SH-SY5Y (cell line): ENCODE data around the gene RASAL2.

Experiments
- GATA2 ChIP-seq: IDR thresholded peaks from 2 replicates; pipeline ENCODE4 v1.6.1; 2011; ENCODE audit warnings: mild to moderate bottlenecking, low read depth, low read length
- GATA3 ChIP-seq: IDR thresholded peaks from 2 replicates; pipeline ENCODE4 v1.6.1; 2011; ENCODE audit warnings: low read depth, mild to moderate bottlenecking, low read length, moderate library complexity

DNA sequence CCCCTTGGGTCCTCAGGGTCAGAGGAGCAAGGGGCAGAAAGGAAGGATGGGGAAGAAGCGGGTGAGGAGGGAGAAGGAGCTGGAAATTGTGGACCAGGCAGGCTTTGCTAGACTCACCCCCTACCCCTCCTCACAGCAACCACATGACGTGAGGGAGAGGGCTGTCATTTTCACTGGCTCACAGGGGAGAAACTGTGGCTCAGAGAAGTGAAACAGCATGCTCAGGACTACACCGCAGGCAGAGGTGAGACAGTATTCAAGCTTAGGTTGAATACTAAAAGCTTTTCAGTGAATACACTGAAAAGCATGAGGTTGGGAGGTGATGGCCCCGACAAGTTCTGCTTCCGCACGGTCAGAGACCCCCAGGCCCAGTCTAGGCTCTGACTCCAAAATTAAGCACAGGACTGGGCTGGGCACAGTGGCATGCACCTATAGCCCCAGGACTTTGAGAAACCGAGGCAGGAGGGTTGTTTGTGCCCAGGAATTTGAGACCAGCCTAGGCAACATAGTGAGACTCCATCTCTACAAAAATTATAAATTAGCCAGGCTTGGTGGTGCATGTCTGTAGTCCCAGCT lies 404.1 kb downstream of the RASAL2 start:
- TF ChIP-seq GATA2, result no peak
- no peak for TF ChIP-seq GATA3
